ENCODE data around the gene SLX4IP. TPM values are rescaled to one million over a fixed set of nuclear protein-coding genes. Genes with fewer than 3 reads are reported as not detected.
A peak's percentile ranks its signal among the peaks of the same experiment; 100 is the strongest.

SLX4IP gene
- total and polyA plus RNA-seq, 2 of the 13 experiments (the other 11 are each of a cell fraction or from before 2014, with no cell fraction given): 3.6 to 7.3 TPM

DNA sequence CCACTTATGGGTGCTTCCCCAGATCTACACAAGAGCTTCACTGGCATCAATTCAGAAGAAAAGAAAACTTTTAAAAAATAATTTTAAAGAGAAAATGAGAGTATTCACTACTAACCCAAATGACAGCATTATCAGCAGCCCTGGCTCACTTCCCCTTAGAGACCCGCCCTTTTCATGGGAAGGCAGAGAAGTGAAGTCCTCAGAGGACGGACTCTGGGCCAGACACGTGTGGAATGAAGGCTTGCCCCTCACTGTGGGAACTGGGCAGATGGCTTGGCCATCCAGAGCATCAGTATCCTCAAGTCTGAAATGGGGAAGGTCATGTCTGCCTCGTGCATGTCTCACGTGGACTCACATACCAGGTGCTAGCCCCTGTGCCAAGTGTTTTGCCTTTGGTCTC lies 175.1 kb downstream of the SLX4IP start:
- H3K4me3 ChIP-seq (replicated peaks in 1 of 3; ENCODE audit: insufficient read depth in 1 of 3, low read depth in 2 of 3, low read length in 3 of 3): no peak overlapping the region
- DNase-seq (ENCODE audit: low spot score) (no peak), ATAC-seq (no peak), FAIRE-seq (no peak)
- no TSS peak for BruUV-seq (replicated peaks)
- ChIA-PET POLR2A (no interaction called here), CTCF (ENCODE audit: low intra/inter-chr PET ratio, low total read pairs) (no interaction called here)
- in situ Hi-C loops (cut with HindIII; ENCODE audit: extremely low pct_ligation_motif_present, low pct_unique_long_range_greater_than_20kb): no loop called here
- H3K9ac ChIP-seq (ENCODE audit: insufficient read depth, low read depth, low read length): no peak overlapping the region
- H3K4me1 ChIP-seq (ENCODE audit: insufficient read depth, low read length): peaks cover 6% of the 10 kb centered on the region
- no peaks in the 10 kb centered on the region for H3K9me3 ChIP-seq (ENCODE audit: low read length)
- H2AFZ ChIP-seq (ENCODE audit: low read length): no peak overlapping the region
- no peaks in the 10 kb centered on the region for H3K79me2 ChIP-seq (ENCODE audit: insufficient read depth, low read length)
- no peak overlapping the region for H3K4me2 ChIP-seq (ENCODE audit: low read depth, low read length)
- intact Hi-C loops (cut with micrococcal nuclease; ENCODE audit: unreplicated experiment): no loop called here
- H4K20me1 ChIP-seq (ENCODE audit: insufficient read depth, low read length): no peaks in the 10 kb centered on the region
- H3K27ac ChIP-seq (ENCODE audit: extremely low read length, insufficient read depth, low read length): no peak overlapping the region
- H3K36me3 ChIP-seq (replicated peaks in 1 of 2; ENCODE audit: control insufficient read depth in 1 of 2, insufficient read depth in 2 of 2, low read length in 2 of 2): peaks cover 0 to 6% of the 10 kb centered on the region in 2 experiments; a peak in 3 of 5 replicates
- TF ChIP-seq TSC22D2 (CRISPR knock-in tag; IDR thresholded peaks at IDR 0.05; ENCODE audit: borderline replicate concordance) (no peak), ZNF225 (CRISPR knock-in tag; IDR thresholded peaks at IDR 0.05) (no peak), REPIN1 (CRISPR knock-in tag; IDR thresholded peaks at IDR 0.05; ENCODE audit: borderline replicate concordance, low read depth) (no peak)
- TF ChIP-seq, protein P1, sequence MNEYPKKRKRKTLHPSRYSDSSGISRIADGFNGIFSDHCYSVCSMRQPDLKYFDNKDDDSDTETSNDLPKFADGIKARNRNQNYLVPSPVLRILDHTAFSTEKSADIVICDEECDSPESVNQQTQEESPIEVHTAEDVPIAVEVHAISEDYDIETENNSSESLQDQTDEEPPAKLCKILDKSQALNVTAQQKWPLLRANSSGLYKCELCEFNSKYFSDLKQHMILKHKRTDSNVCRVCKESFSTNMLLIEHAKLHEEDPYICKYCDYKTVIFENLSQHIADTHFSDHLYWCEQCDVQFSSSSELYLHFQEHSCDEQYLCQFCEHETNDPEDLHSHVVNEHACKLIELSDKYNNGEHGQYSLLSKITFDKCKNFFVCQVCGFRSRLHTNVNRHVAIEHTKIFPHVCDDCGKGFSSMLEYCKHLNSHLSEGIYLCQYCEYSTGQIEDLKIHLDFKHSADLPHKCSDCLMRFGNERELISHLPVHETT (CRISPR knock-in tag; conservative IDR thresholded peaks at IDR 0.05): no peak
- 93% methylated on average over 5 of the region's 5 CpGs for WGBS (ENCODE audit: low lambda C conversion rate)
- no peaks in the 10 kb centered on the region for H3K27me3 ChIP-seq (ENCODE audit: control insufficient read depth in 1 of 2, insufficient read depth in 2 of 2, low read length in 2 of 2)

DNA sequence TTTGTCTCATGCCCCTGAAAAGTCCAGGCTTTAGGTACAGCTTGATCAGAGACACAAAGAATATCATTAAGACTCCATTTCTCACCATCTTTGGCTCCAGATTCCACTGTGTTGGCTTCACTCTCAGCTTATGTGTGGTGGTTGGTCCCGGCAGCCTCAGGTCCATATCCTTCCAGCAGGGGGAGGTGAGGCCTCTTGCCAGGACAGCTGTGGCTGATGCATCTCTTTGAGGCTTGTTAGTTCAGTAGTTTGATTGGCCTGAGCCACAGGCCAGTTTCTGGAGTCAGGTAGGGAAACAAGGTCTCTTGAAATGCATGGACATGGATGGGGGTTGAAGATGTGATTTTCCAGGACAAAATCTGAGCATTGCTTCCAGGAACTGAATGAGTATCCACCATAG lies 176.3 kb downstream of the SLX4IP start:
- Histone ChIP-seq H3K9ac (ENCODE audit: insufficient read depth, low read depth, low read length) (no peak overlapping the region), H3K4me1 (ENCODE audit: insufficient read depth, low read length) (peaks cover under 1% of the 10 kb centered on the region), H4K20me1 (ENCODE audit: insufficient read depth, low read length) (no peaks in the 10 kb centered on the region), H3K4me2 (ENCODE audit: low read depth, low read length) (no peak overlapping the region), H3K79me2 (ENCODE audit: insufficient read depth, low read length) (no peaks in the 10 kb centered on the region), H3K9me3 (ENCODE audit: low read length) (no peaks in the 10 kb centered on the region), H3K27ac (ENCODE audit: extremely low read length, insufficient read depth, low read length) (no peak overlapping the region), H3K27me3 (ENCODE audit: control insufficient read depth in 1 of 2, insufficient read depth in 2 of 2, low read length in 2 of 2) (no peaks in the 10 kb centered on the region), H2AFZ (ENCODE audit: low read length) (no peak overlapping the region), H3K4me3 (replicated peaks in 1 of 3; ENCODE audit: insufficient read depth in 1 of 3, low read depth in 2 of 3, low read length in 3 of 3) (no peak overlapping the region), H3K36me3 (replicated peaks in 1 of 2; ENCODE audit: control insufficient read depth in 1 of 2, insufficient read depth in 2 of 2, low read length in 2 of 2) (peaks cover 0 to 6% of the 10 kb centered on the region in 2 experiments; a peak in 3 of 5 replicates)
- CTCF ChIA-PET (ENCODE audit: low intra/inter-chr PET ratio, low total read pairs): interaction anchor here (1.0 kb wide), 1 partner anchor 58 kb away, joined by 3 read pairs; no protein-coding TSS in a partner anchor
- BruUV-seq (replicated peaks): no TSS peak
- 89% methylated on average over 1 of the region's 1 CpG for WGBS (ENCODE audit: low lambda C conversion rate)
- in situ Hi-C loops (cut with HindIII; ENCODE audit: extremely low pct_ligation_motif_present, low pct_unique_long_range_greater_than_20kb) (no loop called here), intact Hi-C loops (cut with micrococcal nuclease; ENCODE audit: unreplicated experiment) (loop anchor here (1.0 kb wide), 3 partner anchors 488 to 663 kb away; no protein-coding TSS in a partner anchor)
- POLR2A ChIA-PET: interaction anchor here (0.6 kb wide), 1 partner anchor 46 kb away, joined by 3 read pairs; no protein-coding TSS in a partner anchor
- ATAC-seq (peak; percentile 97), DNase-seq (ENCODE audit: low spot score) (peak; percentile 44), FAIRE-seq (no peak)
- TF ChIP-seq, protein P2, sequence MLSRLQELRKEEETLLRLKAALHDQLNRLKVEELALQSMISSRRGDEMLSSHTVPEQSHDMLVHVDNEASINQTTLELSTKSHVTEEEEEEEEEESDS (CRISPR knock-in tag; IDR thresholded peaks at IDR 0.05; ENCODE audit: borderline replicate concordance): no peak
- TF ChIP-seq ADNP (CRISPR knock-in tag; IDR thresholded peaks at IDR 0.05) (no peak), ZNF577 (CRISPR knock-in tag; IDR thresholded peaks at IDR 0.05; ENCODE audit: borderline replicate concordance, low read depth) (no peak), SP4 (CRISPR knock-in tag; IDR thresholded peaks at IDR 0.05) (no peak), ZNF746 (CRISPR knock-in tag; IDR thresholded peaks at IDR 0.05) (no peak), IKZF4 (CRISPR knock-in tag; IDR thresholded peaks at IDR 0.05; ENCODE audit: borderline replicate concordance, low read depth, not compliant biosample characterization) (no peak), YEATS2 (CRISPR knock-in tag; IDR thresholded peaks at IDR 0.05; ENCODE audit: borderline replicate concordance) (no peak), CBFB (CRISPR knock-in tag; IDR thresholded peaks at IDR 0.05) (no peak), REXO4 (CRISPR knock-in tag; IDR thresholded peaks at IDR 0.05; ENCODE audit: borderline replicate concordance) (no peak), NBN (conservative IDR thresholded peaks at IDR 0.05) (no peak), ZMAT3 (CRISPR knock-in tag; conservative IDR thresholded peaks at IDR 0.05) (no peak)
- TF ChIP-seq, protein P3, sequence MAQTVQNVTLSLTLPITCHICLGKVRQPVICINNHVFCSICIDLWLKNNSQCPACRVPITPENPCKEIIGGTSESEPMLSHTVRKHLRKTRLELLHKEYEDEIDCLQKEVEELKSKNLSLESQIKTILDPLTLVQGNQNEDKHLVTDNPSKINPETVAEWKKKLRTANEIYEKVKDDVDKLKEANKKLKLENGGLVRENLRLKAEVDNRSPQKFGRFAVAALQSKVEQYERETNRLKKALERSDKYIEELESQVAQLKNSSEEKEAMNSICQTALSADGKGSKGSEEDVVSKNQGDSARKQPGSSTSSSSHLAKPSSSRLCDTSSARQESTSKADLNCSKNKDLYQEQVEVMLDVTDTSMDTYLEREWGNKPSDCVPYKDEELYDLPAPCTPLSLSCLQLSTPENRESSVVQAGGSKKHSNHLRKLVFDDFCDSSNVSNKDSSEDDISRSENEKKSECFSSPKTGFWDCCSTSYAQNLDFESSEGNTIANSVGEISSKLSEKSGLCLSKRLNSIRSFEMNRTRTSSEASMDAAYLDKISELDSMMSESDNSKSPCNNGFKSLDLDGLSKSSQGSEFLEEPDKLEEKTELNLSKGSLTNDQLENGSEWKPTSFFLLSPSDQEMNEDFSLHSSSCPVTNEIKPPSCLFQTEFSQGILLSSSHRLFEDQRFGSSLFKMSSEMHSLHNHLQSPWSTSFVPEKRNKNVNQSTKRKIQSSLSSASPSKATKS (CRISPR knock-in tag; IDR thresholded peaks at IDR 0.05): no peak
